ENCODE results near the gene ATF7.
"Not testable (repeated sequence)": the region's sequence is repeated elsewhere in the genome, so short reads cannot be mapped to it uniquely, and the experiment has no call there.

ATF7 gene

GRCh38 chr12:53659011-53659551, 32.9 kb upstream of the ATF7 start:
- DNase-seq (ENCODE audit: insufficient read length, low spot score) (no peak), FAIRE-seq (no peak)
- no peak for TF ChIP-seq PAX5 (IDR thresholded peaks at IDR 0.05; ENCODE audit: insufficient read depth, low read length, severe bottlenecking)
- no peak for TF ChIP-seq TAF1 (IDR thresholded peaks at IDR 0.05; ENCODE audit: low read depth, low read length)
- TF ChIP-seq POLR2A (IDR thresholded peaks at IDR 0.05; ENCODE audit: low read depth, low read length): no peak
- TF ChIP-seq POU2F2 (IDR thresholded peaks at IDR 0.05; ENCODE audit: low read depth, low read length): no peak
- no peak for TF ChIP-seq SPI1 (IDR thresholded peaks at IDR 0.05; ENCODE audit: low read depth, low read length)
- no peak for TF ChIP-seq POLR2AphosphoS5 (IDR thresholded peaks at IDR 0.05; ENCODE audit: low read depth, low read length)

GRCh38 chr12:53657041-53657440, 30.9 kb upstream of the ATF7 start:
- no peak for TF ChIP-seq TAF1 (IDR thresholded peaks at IDR 0.05; ENCODE audit: low read depth, low read length)
- no peak for TF ChIP-seq POLR2AphosphoS5 (IDR thresholded peaks at IDR 0.05; ENCODE audit: low read depth, low read length)
- no peak for TF ChIP-seq POU2F2 (IDR thresholded peaks at IDR 0.05; ENCODE audit: low read depth, low read length)
- TF ChIP-seq PAX5 (IDR thresholded peaks at IDR 0.05; ENCODE audit: insufficient read depth, low read length, severe bottlenecking): no peak
- no peak for TF ChIP-seq SPI1 (IDR thresholded peaks at IDR 0.05; ENCODE audit: low read depth, low read length)
- TF ChIP-seq POLR2A (IDR thresholded peaks at IDR 0.05; ENCODE audit: low read depth, low read length): no peak
- no peak for DNase-seq (ENCODE audit: insufficient read length, low spot score)
- no peak for FAIRE-seq

- TF ChIP-seq SPI1 (IDR thresholded peaks at IDR 0.05; ENCODE audit: low read depth, low read length) (no peak), POLR2A (IDR thresholded peaks at IDR 0.05; ENCODE audit: low read depth, low read length) (no peak), PAX5 (IDR thresholded peaks at IDR 0.05; ENCODE audit: insufficient read depth, low read length, severe bottlenecking) (no peak), POU2F2 (IDR thresholded peaks at IDR 0.05; ENCODE audit: low read depth, low read length) (no peak), POLR2AphosphoS5 (IDR thresholded peaks at IDR 0.05; ENCODE audit: low read depth, low read length) (no peak)
- FAIRE-seq: no peak
- DNase-seq (ENCODE audit: insufficient read length, low spot score): no peak
These were observed 27.4 kb upstream of the ATF7 start for GRCh38 chr12:53653595-53653994.

GRCh38 chr12:53652366-53652765, 26.2 kb upstream of the ATF7 start:
- FAIRE-seq (no peak), DNase-seq (ENCODE audit: insufficient read length, low spot score) (no peak)
- TF ChIP-seq SPI1 (IDR thresholded peaks at IDR 0.05; ENCODE audit: low read depth, low read length) (no peak), POLR2AphosphoS5 (IDR thresholded peaks at IDR 0.05; ENCODE audit: low read depth, low read length) (no peak), PAX5 (IDR thresholded peaks at IDR 0.05; ENCODE audit: insufficient read depth, low read length, severe bottlenecking) (no peak), TAF1 (IDR thresholded peaks at IDR 0.05; ENCODE audit: low read depth, low read length) (no peak), POLR2A (IDR thresholded peaks at IDR 0.05; ENCODE audit: low read depth, low read length) (no peak), POU2F2 (IDR thresholded peaks at IDR 0.05; ENCODE audit: low read depth, low read length) (no peak)

GRCh38 chr12:53651737-53652136, 25.6 kb upstream of the ATF7 start:
- no peak for DNase-seq (ENCODE audit: insufficient read length, low spot score)
- no peak for TF ChIP-seq POU2F2 (IDR thresholded peaks at IDR 0.05; ENCODE audit: low read depth, low read length)
- no peak for TF ChIP-seq POLR2AphosphoS5 (IDR thresholded peaks at IDR 0.05; ENCODE audit: low read depth, low read length)
- no peak for TF ChIP-seq PAX5 (IDR thresholded peaks at IDR 0.05; ENCODE audit: insufficient read depth, low read length, severe bottlenecking)
- TF ChIP-seq POLR2A (IDR thresholded peaks at IDR 0.05; ENCODE audit: low read depth, low read length): no peak
- TF ChIP-seq TAF1 (IDR thresholded peaks at IDR 0.05; ENCODE audit: low read depth, low read length): no peak
- TF ChIP-seq SPI1 (IDR thresholded peaks at IDR 0.05; ENCODE audit: low read depth, low read length): no peak
- FAIRE-seq: no peak

GRCh38 chr12:53646300-53646699, 20.1 kb upstream of the ATF7 start:
- FAIRE-seq; DNase-seq (ENCODE audit: insufficient read length, low spot score): not testable (repeated sequence)

- no peak for DNase-seq (ENCODE audit: insufficient read length, low spot score)
- FAIRE-seq: no peak
- no peak for TF ChIP-seq SPI1 (IDR thresholded peaks at IDR 0.05; ENCODE audit: low read depth, low read length)
- TF ChIP-seq PAX5 (IDR thresholded peaks at IDR 0.05; ENCODE audit: insufficient read depth, low read length, severe bottlenecking): no peak
- no peak for TF ChIP-seq POLR2AphosphoS5 (IDR thresholded peaks at IDR 0.05; ENCODE audit: low read depth, low read length)
- no peak for TF ChIP-seq POLR2A (IDR thresholded peaks at IDR 0.05; ENCODE audit: low read depth, low read length)
- TF ChIP-seq TAF1 (IDR thresholded peaks at IDR 0.05; ENCODE audit: low read depth, low read length): no peak
- no peak for TF ChIP-seq POU2F2 (IDR thresholded peaks at IDR 0.05; ENCODE audit: low read depth, low read length)
These were observed 19.0 kb upstream of the ATF7 start for GRCh38 chr12:53645165-53645564.

- DNase-seq (ENCODE audit: insufficient read length, low spot score) (no peak), FAIRE-seq (no peak)
- TF ChIP-seq SPI1 (IDR thresholded peaks at IDR 0.05; ENCODE audit: low read depth, low read length) (no peak), TAF1 (IDR thresholded peaks at IDR 0.05; ENCODE audit: low read depth, low read length) (no peak)
These were observed 18.0 kb upstream of the ATF7 start for GRCh38 chr12:53644133-53644532.

GRCh38 chr12:53643232-53643979, 17.2 kb upstream of the ATF7 start:
- no peak for FAIRE-seq
- no peak for DNase-seq (ENCODE audit: insufficient read length, low spot score)
- TF ChIP-seq POU2F2 (IDR thresholded peaks at IDR 0.05; ENCODE audit: low read depth, low read length): no peak
- no peak for TF ChIP-seq TAF1 (IDR thresholded peaks at IDR 0.05; ENCODE audit: low read depth, low read length)
- TF ChIP-seq POLR2A (IDR thresholded peaks at IDR 0.05; ENCODE audit: low read depth, low read length): no peak

GRCh38 chr12:53638057-53638456, 11.9 kb upstream of the ATF7 start:
- no peak for TF ChIP-seq TAF1 (IDR thresholded peaks at IDR 0.05; ENCODE audit: low read depth, low read length)
- TF ChIP-seq POLR2AphosphoS5 (IDR thresholded peaks at IDR 0.05; ENCODE audit: low read depth, low read length): no peak
- no peak for TF ChIP-seq POU2F2 (IDR thresholded peaks at IDR 0.05; ENCODE audit: low read depth, low read length)
- no peak for TF ChIP-seq SPI1 (IDR thresholded peaks at IDR 0.05; ENCODE audit: low read depth, low read length)
- TF ChIP-seq PAX5 (IDR thresholded peaks at IDR 0.05; ENCODE audit: insufficient read depth, low read length, severe bottlenecking): no peak
- no peak for TF ChIP-seq POLR2A (IDR thresholded peaks at IDR 0.05; ENCODE audit: low read depth, low read length)
- FAIRE-seq (no peak), DNase-seq (ENCODE audit: insufficient read length, low spot score) (no peak)
